H9 (cell line): Measurements from ENCODE around the gene RNF41. TPM values are rescaled to one million over a fixed set of nuclear protein-coding genes. Genes with fewer than 3 reads are reported as not detected.

Source experiments
- DNase-seq: peaks from one replicate; pipeline ENCODE4 v3.0.0-alpha.2; 2017
- H2AFZ ChIP-seq: one replicate; pipeline ENCODE4 v1.6.1; 2013; ENCODE audit warnings: mild to moderate bottlenecking, low read length, control low read depth, moderate library complexity
- H2AK5ac ChIP-seq: 2 replicates; pipeline ENCODE4 v1.6.1; 2013; ENCODE audit warnings: low read length, control low read depth, mixed read lengths; ENCODE audit not compliant: insufficient read length
- H2BK120ac ChIP-seq: one replicate; pipeline ENCODE4 v1.6.1; 2013; ENCODE audit warnings: low read depth, mild to moderate bottlenecking, low read length, control low read depth, inconsistent platforms; ENCODE audit not compliant: poor library complexity, severe bottlenecking
- H2BK12ac ChIP-seq: 2 replicates; pipeline ENCODE4 v1.6.1; 2013; ENCODE audit warnings: low read length, control low read depth, mixed read lengths, low read depth; ENCODE audit not compliant: insufficient read length
- H2BK15ac ChIP-seq: 2 replicates; pipeline ENCODE4 v1.6.1; 2013; ENCODE audit warnings: low read depth, low read length, control low read depth
- H2BK20ac ChIP-seq: one replicate; pipeline ENCODE4 v1.6.1; 2013; ENCODE audit warnings: low read depth, mild to moderate bottlenecking, low read length, control low read depth, inconsistent platforms; ENCODE audit not compliant: poor library complexity, severe bottlenecking
- H2BK5ac ChIP-seq: 2 replicates; pipeline ENCODE4 v1.6.1; 2013; ENCODE audit warnings: low read length, control low read depth, mixed read lengths; ENCODE audit not compliant: insufficient read length
- H3K14ac ChIP-seq: 2 replicates; pipeline ENCODE4 v1.6.1; 2013; ENCODE audit warnings: low read length, control low read depth; ENCODE audit not compliant: insufficient read depth
- H3K18ac ChIP-seq: 2 replicates; pipeline ENCODE4 v1.6.1; 2013; ENCODE audit warnings: low read depth, mild to moderate bottlenecking, mixed read lengths, low read length, control low read depth; ENCODE audit not compliant: insufficient read length
- H3K23ac ChIP-seq: 2 replicates; pipeline ENCODE4 v1.6.1; 2013; ENCODE audit warnings: low read length, control low read depth, mixed read lengths, low read depth; ENCODE audit not compliant: insufficient read length
- H3K23me2 ChIP-seq: 2 replicates; pipeline ENCODE4 v1.6.1; 2013; ENCODE audit warnings: low read depth, mild to moderate bottlenecking, mixed read lengths, low read length, control low read depth; ENCODE audit not compliant: insufficient read length, poor library complexity, severe bottlenecking
- H3K27ac ChIP-seq: 2 replicates; pipeline ENCODE4 v1.5.1; 2013; ENCODE audit warnings: low read length, control low read depth, mixed read lengths, low read depth; ENCODE audit not compliant: insufficient read length
- H3K27me3 ChIP-seq: 2 replicates; pipeline ENCODE4 v1.6.1; 2013; ENCODE audit warnings: low read length, control low read depth, inconsistent platforms; ENCODE audit not compliant: insufficient read depth
- H3K4ac ChIP-seq: 2 replicates; pipeline ENCODE4 v1.6.1; 2013; ENCODE audit warnings: low read depth, mild to moderate bottlenecking, control low read depth, inconsistent platforms, low read length, moderate library complexity
- H3K4me1 ChIP-seq: 2 replicates; pipeline ENCODE4 v1.6.1; 2013; ENCODE audit warnings: low read length, control low read depth, inconsistent platforms; ENCODE audit not compliant: insufficient read depth
- H3K4me2 ChIP-seq: 2 replicates; pipeline ENCODE4 v1.6.1; 2013; ENCODE audit warnings: low read length, control low read depth, mixed read lengths; ENCODE audit not compliant: insufficient read length, insufficient read depth
- H3K56ac ChIP-seq: 2 replicates; pipeline ENCODE4 v1.6.1; 2013; ENCODE audit warnings: low read depth, mild to moderate bottlenecking, mixed read lengths, low read length, control low read depth; ENCODE audit not compliant: insufficient read length
- H3K79me1 ChIP-seq: 2 replicates; pipeline ENCODE4 v1.6.1; 2013; ENCODE audit warnings: low read depth, mild to moderate bottlenecking, moderate library complexity, low read length, control low read depth, inconsistent platforms; ENCODE audit not compliant: insufficient read depth, poor library complexity, severe bottlenecking
- H3K79me2 ChIP-seq: 2 replicates; pipeline ENCODE4 v1.6.1; 2013; ENCODE audit warnings: low read length, control low read depth, inconsistent platforms; ENCODE audit not compliant: insufficient read depth
- H3K9ac ChIP-seq: 2 replicates; pipeline ENCODE4 v1.6.1; 2013; ENCODE audit warnings: low read length, control low read depth, mixed read lengths; ENCODE audit not compliant: insufficient read length; ENCODE audit errors: extremely low read depth
- H3K9me3 ChIP-seq: one replicate; pipeline ENCODE4 v1.6.1; 2013; ENCODE audit warnings: low read depth, low read length, inconsistent platforms; ENCODE audit not compliant: control insufficient read depth
- H3T11ph ChIP-seq: one replicate; pipeline ENCODE4 v1.6.1; 2013; ENCODE audit warnings: mild to moderate bottlenecking, low read length, control low read depth, inconsistent platforms
- H4K20me1 ChIP-seq: one replicate; pipeline ENCODE4 v1.6.1; 2013; ENCODE audit not compliant: control insufficient read depth, insufficient read length, insufficient read depth
- H4K5ac ChIP-seq: 2 replicates; pipeline ENCODE4 v1.6.1; 2013; ENCODE audit warnings: low read depth, mild to moderate bottlenecking, mixed read lengths, low read length, control low read depth; ENCODE audit not compliant: insufficient read length
- H4K8ac ChIP-seq: replicated peaks from 2 replicates; pipeline ENCODE4 v1.6.1; 2013; ENCODE audit warnings: low read length, control low read depth, mixed read lengths, low read depth; ENCODE audit not compliant: insufficient read length
- H4K91ac ChIP-seq: 2 replicates; pipeline ENCODE4 v1.6.1; 2013; ENCODE audit warnings: low read depth, mild to moderate bottlenecking, moderate library complexity, mixed read lengths, low read length, control low read depth; ENCODE audit not compliant: insufficient read length
- H3K27ac Mint-ChIP-seq, 3 experiments: 2 replicates in 2 of 3; 3 replicates in 1 of 3; pipeline ENCODE4 v1.8.0; 2020 to 2021; ENCODE audit warnings: mixed read lengths in 3 of 3, mild to moderate bottlenecking in 1 of 3, moderate library complexity in 1 of 3
- H3K27me3 Mint-ChIP-seq: 2 replicates; pipeline ENCODE4 v1.8.0; 2021; ENCODE audit warnings: low read depth, mild to moderate bottlenecking, moderate library complexity, mixed read lengths
- H3K36me3 Mint-ChIP-seq, 3 experiments: 2 replicates in 2 of 3; 3 replicates in 1 of 3; pipeline ENCODE4 v1.8.0; 2020 to 2021; ENCODE audit warnings: low read depth in 3 of 3, mixed read lengths in 3 of 3; ENCODE audit not compliant: insufficient read depth in 1 of 3
- H3K4me1 Mint-ChIP-seq, 2 experiments: 2 replicates each; pipeline ENCODE4 v1.8.0; 2020; ENCODE audit warnings: mixed read lengths in 2 of 2
- H3K4me3 Mint-ChIP-seq, 2 experiments: 2 replicates in 1 of 2; 3 replicates in 1 of 2; pipeline ENCODE4 v1.8.0; 2020 to 2021; ENCODE audit warnings: mild to moderate bottlenecking in 2 of 2, mixed read lengths in 2 of 2, moderate library complexity in 1 of 2
- H3K9me3 Mint-ChIP-seq, 2 experiments: 2 replicates in 1 of 2; 3 replicates in 1 of 2; pipeline ENCODE4 v1.8.0; 2020; ENCODE audit warnings: mild to moderate bottlenecking in 2 of 2, mixed read lengths in 2 of 2, moderate library complexity in 1 of 2
- CTCF ChIP-seq: fragments of 200-600 bp; sonication (generic); conservative IDR thresholded peaks from 3 replicates; pipeline ENCODE4 v1.8.0; 2021; ENCODE audit warnings: antibody characterized with exemption, mild to moderate bottlenecking
- WGBS: extraction: QIAGEN DNeasy Blood & Tissue Kit; methylation state at CpG from one replicate; pipeline ENCODE4 v1.1.7; 2013; ENCODE audit warnings: missing lambda C conversion rate, low lambda C conversion rate, mixed read lengths; ENCODE audit not compliant: insufficient read length; ENCODE audit errors: extremely low coverage; 5-methylcytosine and 5-hydroxymethylcytosine counted together
- total RNA-seq: library from RNA; stranded (reverse); gene quantifications from 2 replicates; pipeline ENCODE4 v1.2.1, GENCODE V29; 2021

RNF41 gene
- total RNA-seq, 1 experiment from 2014 or later: 60.8 TPM

- H3K4me1 ChIP-seq: peaks cover 5% of the 10 kb centered on the region; the same call in 1 of the 2 replicates
- no peak overlapping the region for H3K4ac ChIP-seq
- H4K91ac ChIP-seq: no peak overlapping the region
- H2BK12ac ChIP-seq: no peak overlapping the region
- H3K9me3 ChIP-seq: no peaks in the 10 kb centered on the region
- no peak overlapping the region for H2BK20ac ChIP-seq
- Mint-ChIP-seq H3K36me3 (peaks cover 61 to 82% (median 71%) of the 10 kb centered on the region in 3 experiments), H3K27ac (peak overlapping the region; percentile 21 to 97 (median 96); a peak in 6 of 7 replicates), H3K4me1 (peaks cover 46 to 60% of the 10 kb centered on the region in 2 experiments), H3K27me3 (peaks cover 11% of the 10 kb centered on the region), H3K4me3 (peak overlapping the region; percentile 93 to 96), H3K9me3 (peaks cover 0 to 4% of the 10 kb centered on the region in 2 experiments; a peak in 3 of 5 replicates)
- H3K23me2 ChIP-seq: peaks cover 15% of the 10 kb centered on the region
- no peak overlapping the region for H2AK5ac ChIP-seq
- no peaks in the 10 kb centered on the region for H3K27me3 ChIP-seq
- no peak overlapping the region for H3K9ac ChIP-seq
- peaks cover 3% of the 10 kb centered on the region; the same call in 1 of the 2 replicates for H3K79me2 ChIP-seq
- H2BK120ac ChIP-seq: no peak overlapping the region
- peak overlapping the region; percentile 80 for H3K4me2 ChIP-seq
- DNase-seq: no peak
- H2BK15ac ChIP-seq: no peak overlapping the region
- no peak overlapping the region for H3K56ac ChIP-seq
- no peaks in the 10 kb centered on the region for H4K20me1 ChIP-seq
- no peak overlapping the region for H3K27ac ChIP-seq
- no peak overlapping the region for H2AFZ ChIP-seq
- no peak overlapping the region for H4K8ac ChIP-seq
- peaks cover 2% of the 10 kb centered on the region for H3K79me1 ChIP-seq
- no peak overlapping the region for H3K14ac ChIP-seq
- H3K23ac ChIP-seq: no peak overlapping the region
- WGBS: no CpG with 5 or more reads among the region's 11 CpGs
- no peak for TF ChIP-seq CTCF
- no peak overlapping the region for H4K5ac ChIP-seq
- no peak overlapping the region for H3T11ph ChIP-seq
- H3K18ac ChIP-seq: no peak overlapping the region
- no peak overlapping the region for H2BK5ac ChIP-seq
Measured at GRCh38 chr12:56160894-56161689, 60.6 kb downstream of the RNF41 start.
